Kidney (tissue), 14 donors: ENCODE measurements around the gene CD276. TPM values are rescaled to one million over a fixed set of nuclear protein-coding genes. Genes with fewer than 3 reads are reported as not detected.

Experiments
- DNase-seq, 5 donors: peaks; one replicate each; pipeline ENCODE4 v3.0.0-alpha.2; 2013 to 2020
- FAIRE-seq: peaks from 2 replicates; lab custom pipeline; 2012; peaks lifted over from hg19 to GRCh38; lab: Jason Lieb, UNC
- H3K27ac ChIP-seq, 2 donors: one replicate each; pipeline ENCODE4 v1.7.0; 2013; ENCODE audit warnings: low read depth in 2 of 2, low read length in 2 of 2, inconsistent platforms in 1 of 2
- H3K27me3 ChIP-seq: one replicate; pipeline ENCODE4 v1.7.1; 2013; ENCODE audit warnings: low read length, inconsistent platforms; ENCODE audit not compliant: control insufficient read depth, insufficient read depth
- H3K36me3 ChIP-seq, 3 donors: one replicate each; pipeline versions ENCODE4 v1.7.0 to v1.7.1; 2013; ENCODE audit warnings: low read length in 3 of 3, control low read depth in 1 of 3, inconsistent platforms in 1 of 3; ENCODE audit not compliant: insufficient read depth in 3 of 3, control insufficient read depth in 2 of 3
- H3K4me1 ChIP-seq, 3 donors: one replicate each; pipeline versions ENCODE4 v1.7.0 to v1.7.1; 2013; ENCODE audit warnings: low read length in 3 of 3, inconsistent platforms in 1 of 3, low read depth in 1 of 3; ENCODE audit not compliant: control insufficient read depth in 2 of 3, insufficient read depth in 2 of 3
- H3K4me3 ChIP-seq, 3 donors: one replicate each; pipeline versions ENCODE4 v1.7.0 to v1.8.1; 2013; ENCODE audit warnings: low read length in 3 of 3, control low read depth in 1 of 3, inconsistent platforms in 1 of 3
- H3K9ac ChIP-seq, 3 donors: one replicate each; pipeline versions ENCODE4 v1.7.0 to v1.7.1; 2013; ENCODE audit warnings: low read length in 3 of 3, control low read depth in 1 of 3, inconsistent platforms in 1 of 3
- H3K9me3 ChIP-seq, 3 donors: one replicate each; pipeline versions ENCODE4 v1.7.0 to v1.7.1; 2013; ENCODE audit warnings: low read length in 3 of 3, control low read depth in 1 of 3, inconsistent platforms in 1 of 3; ENCODE audit not compliant: control insufficient read depth in 2 of 3, insufficient read depth in 1 of 3
- CTCF ChIP-seq: IDR thresholded peaks from 3 replicates; pipeline ENCODE4 v1.5.1; 2012; ENCODE audit warnings: mild to moderate bottlenecking, moderate library complexity, borderline replicate concordance; ENCODE audit not compliant: insufficient read depth; ENCODE audit errors: extremely low read depth
- intact Hi-C: fragments of 100-400 bp; cut with DNase I; formaldehyde crosslinking; loops from one replicate; pipeline ENCODE4 v1.11.1; 2022
- polyA plus RNA-seq: library from polyadenylated mRNA; stranded (reverse); fragments of 350-450 nt; fragmentation: Illumina TruSeq; extraction: RNeasy Lipid Tissue Mini Kit (QIAGEN cat#74804); gene quantifications from one replicate; pipeline ENCODE4 v1.2.3, GENCODE V29; 2014; ENCODE audit warnings: low read depth, low replicate concordance; ENCODE audit not compliant: insufficient read depth
- total RNA-seq: library from RNA; stranded (reverse); fragmentation: NEBNext Ultra II Directional; extraction: Animal tissue kit (Norgen Biotek cat#: 25700); gene quantifications from one replicate; pipeline ENCODE4 v1.2.1, GENCODE V29; 2021
- donor health status: control.
- donor health status: control.
- donor health status: control.
- donor health status: control.
- donor health status: control.
- donor health status: DM: yes; HTN: yes; CAD: no.
- donor health status: Normal renal cell carcinoma (clear cell type).

CD276 gene
- total and polyA plus RNA-seq, 2 donors from 2014 or later = 25.0 to 31.5 TPM

- Histone ChIP-seq H3K4me1 (no peaks in the 10 kb centered on the region), H3K27ac (no peak overlapping the region), H3K4me3 (no peak overlapping the region), H3K9ac (no peak overlapping the region), H3K36me3 (no peaks in the 10 kb centered on the region), H3K9me3 (no peaks in the 10 kb centered on the region), H3K27me3 (no peaks in the 10 kb centered on the region)
- no peak for TF ChIP-seq CTCF
- no peak for FAIRE-seq
- intact Hi-C loops = no loop called here
- DNase-seq = no peak
Observed at GRCh38 chr15:73714695-73715301, 30.6 kb downstream of the CD276 start.

DNA sequence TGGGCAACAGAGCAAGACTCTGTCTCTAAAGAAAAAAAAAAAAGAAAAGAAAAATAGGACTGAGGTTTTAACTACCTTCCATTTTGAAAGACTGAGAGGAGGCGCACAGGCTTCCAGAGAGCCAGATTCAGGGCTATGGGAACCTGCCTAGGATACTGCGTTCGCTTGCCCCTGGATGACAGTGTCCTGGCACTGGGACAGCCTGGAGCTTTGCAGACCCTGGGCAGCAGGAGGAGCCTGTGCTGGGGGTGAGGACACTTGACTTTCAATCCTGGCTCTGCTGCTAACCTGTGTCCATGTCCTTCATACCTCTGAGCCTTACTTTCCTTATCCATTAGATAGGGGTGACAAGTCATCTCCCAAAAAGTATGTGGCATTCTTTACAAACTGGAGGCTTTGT lies 31.2 kb downstream of the CD276 start:
- intact Hi-C loops = no loop called here
- no peaks in the 10 kb centered on the region for H3K9me3 ChIP-seq
- no peak overlapping the region for H3K9ac ChIP-seq

GRCh38 chr15:73716417-73716816 lies 32.2 kb downstream of the CD276 start:
- no peak for TF ChIP-seq CTCF

More for the DNA sequence above, 31.2 kb downstream of the CD276 start:
- no peak for DNase-seq
- Histone ChIP-seq H3K4me3 (no peak overlapping the region), H3K27ac (no peak overlapping the region), H3K27me3 (no peaks in the 10 kb centered on the region), H3K4me1 (no peaks in the 10 kb centered on the region), H3K36me3 (no peaks in the 10 kb centered on the region)
- no peak for TF ChIP-seq CTCF
- FAIRE-seq = no peak

GRCh38 chr15:73717206-73717605 lies 33.0 kb downstream of the CD276 start:
- no peaks in the 10 kb centered on the region for H3K4me1 ChIP-seq
- FAIRE-seq (no peak), DNase-seq (no peak)
- intact Hi-C loops = no loop called here
- H3K36me3 ChIP-seq = no peaks in the 10 kb centered on the region
- H3K27ac ChIP-seq = no peak overlapping the region
- no peak for TF ChIP-seq CTCF
- H3K9ac ChIP-seq = no peak overlapping the region
- no peak overlapping the region for H3K4me3 ChIP-seq
- no peaks in the 10 kb centered on the region for H3K27me3 ChIP-seq
- no peaks in the 10 kb centered on the region for H3K9me3 ChIP-seq

More at GRCh38 chr15:73716417-73716816, 32.2 kb downstream of the CD276 start:
- H3K4me1 ChIP-seq = no peaks in the 10 kb centered on the region
- FAIRE-seq (no peak), DNase-seq (no peak)
- H3K4me3 ChIP-seq = no peak overlapping the region
- H3K36me3 ChIP-seq = no peaks in the 10 kb centered on the region
- H3K9me3 ChIP-seq = no peaks in the 10 kb centered on the region
- no peak overlapping the region for H3K27ac ChIP-seq
- intact Hi-C loops = no loop called here
- no peaks in the 10 kb centered on the region for H3K27me3 ChIP-seq
- no peak overlapping the region for H3K9ac ChIP-seq
